Stomach (tissue), 9 donors: ENCODE measurements around the gene NMBR. TPM values are rescaled to one million over a fixed set of nuclear protein-coding genes. Genes with fewer than 3 reads are reported as not detected.
"Not testable (repeated sequence)": the region's sequence is repeated elsewhere in the genome, so short reads cannot be mapped to it uniquely, and the experiment has no call there.

Experiments
- DNase-seq, 2 donors: peaks; one replicate each; pipeline versions ENCODE4 v3.0.0 to v3.0.0-alpha.2; 2013 to 2019
- H3K27ac ChIP-seq, 5 donors: fragments of 200-600 bp in 4 of 5; sonication (generic) in 4 of 5; one replicate each; pipeline ENCODE4 v1.5.1; 2013 to 2019; ENCODE audit warnings: mild to moderate bottlenecking in 1 of 5, moderate library complexity in 1 of 5
- H3K27me3 ChIP-seq, 3 donors: fragments of 200-600 bp; sonication (generic); one replicate each; pipeline ENCODE4 v1.5.1; 2017 to 2019; ENCODE audit warnings: mixed run types in 1 of 3
- H3K36me3 ChIP-seq, 4 donors: fragments of 200-600 bp; sonication (generic); 1 replicate in 3 of 4; 2 replicates in 1 of 4; pipeline ENCODE4 v1.5.1; 2016 to 2019
- H3K4me1 ChIP-seq, 4 donors: fragments of 200-600 bp; sonication (generic); one replicate each; pipeline ENCODE4 v1.5.1; 2016 to 2019
- H3K4me3 ChIP-seq, 4 donors: fragments of 200-600 bp; sonication (generic) in 3 of 4; one replicate each; pipeline ENCODE4 v1.5.1; 2016 to 2019; ENCODE audit warnings: mild to moderate bottlenecking in 1 of 4
- H3K9me3 ChIP-seq, 4 donors: fragments of 200-600 bp; sonication (generic); one replicate each; pipeline ENCODE4 v1.5.1; 2016 to 2019
- CTCF ChIP-seq, 7 experiments: fragments of 450-650 bp in 4 of 7; fragments of 200-600 bp in 3 of 7; sonication (generic) in 3 of 7; IDR thresholded peaks; one replicate each; pipeline ENCODE4 v1.5.1; 2016 to 2019; ENCODE audit warnings: antibody characterized with exemption in 7 of 7, control low read depth in 2 of 7, mild to moderate bottlenecking in 1 of 7
- EP300 ChIP-seq: sonication (generic); formaldehyde crosslinking; IDR thresholded peaks from one replicate; pipeline ENCODE4 v1.6.1; 2017; ENCODE audit warnings: antibody characterized with exemption
- POLR2A ChIP-seq, 4 donors: fragments of 450-650 bp; IDR thresholded peaks; one replicate each; pipeline ENCODE4 v1.6.1; 2016; ENCODE audit warnings: antibody characterized with exemption in 4 of 4, control low read depth in 2 of 4, mild to moderate bottlenecking in 1 of 4, moderate library complexity in 1 of 4
- POLR2AphosphoS5 ChIP-seq, 3 donors: sonication (generic); formaldehyde crosslinking; IDR thresholded peaks; one replicate each; pipeline ENCODE4 v1.6.1; 2016; ENCODE audit warnings: antibody characterized with exemption in 3 of 3
- WGBS, 5 donors: extraction: QIAGEN DNeasy Blood & Tissue Kit in 3 of 5; methylation state at CpG; one replicate each; pipeline versions ENCODE4 v1.1.5 to v1.1.7; 2013 to 2018; 5-methylcytosine and 5-hydroxymethylcytosine counted together
- intact Hi-C: fragments of 100-400 bp; cut with DNase I; formaldehyde crosslinking; loops from one replicate; pipeline ENCODE4 v1.15.1; 2023; ENCODE audit warnings: low total_unique reads
- polyA plus RNA-seq, 3 donors: library from polyadenylated mRNA; stranded (reverse); fragments of 200-250 nt; gene quantifications; one replicate each; pipeline ENCODE4 v1.2.3, GENCODE V29; 2013
- total RNA-seq, 5 donors: library from RNA; depleted of rRNA; stranded (reverse); fragments of >200 nt; gene quantifications; one replicate each; pipeline versions ENCODE4 v1.1.0 to v1.2.3, GENCODE V29; 2014 to 2016
- donor health status: healthy with polysubstance abuse.
- donor health status: Bipolar disorder and iron deficiency.
- donor health status: healthy.

The NMBR gene
- total and polyA plus RNA-seq, 8 donors = 0.73 TPM; not detected in 7

- H3K27ac ChIP-seq = no peak overlapping the region
- H3K4me1 ChIP-seq = no peaks in the 10 kb centered on the region
- intact Hi-C loops = no loop called here
- no peaks in the 10 kb centered on the region for H3K27me3 ChIP-seq
- no peak for DNase-seq
- WGBS, 5 donors = 64 to 81% (median 76%) methylated on average over 1 of the region's 1 CpG
- TF ChIP-seq CTCF (IDR thresholded peaks at IDR 0.05) (no peak), POLR2A (IDR thresholded peaks at IDR 0.05) (no peak), EP300 (no peak), POLR2AphosphoS5 (IDR thresholded peaks at IDR 0.05) (no peak)
- peaks cover 0 to 8% (median 0%) of the 10 kb centered on the region in 4 donors for H3K9me3 ChIP-seq
- H3K4me3 ChIP-seq = no peak overlapping the region
- H3K36me3 ChIP-seq = no peaks in the 10 kb centered on the region
Measured at GRCh38 chr6:142074516-142074915, 72.4 kb downstream of the NMBR start.

- H3K9me3 ChIP-seq = peaks cover 0 to 8% (median 0%) of the 10 kb centered on the region in 4 donors
- DNase-seq = no peak
- H3K4me3 ChIP-seq = no peak overlapping the region
- 53 to 89% (median 77%) methylated on average over 3 of the region's 3 CpGs for WGBS, 5 donors
- no peak overlapping the region for H3K27ac ChIP-seq
- H3K27me3 ChIP-seq = no peaks in the 10 kb centered on the region
- no peaks in the 10 kb centered on the region for H3K4me1 ChIP-seq
- H3K36me3 ChIP-seq = no peaks in the 10 kb centered on the region
- intact Hi-C loops = no loop called here
- TF ChIP-seq POLR2A (IDR thresholded peaks at IDR 0.05) (no peak), CTCF (IDR thresholded peaks at IDR 0.05) (no peak)
Measured at GRCh38 chr6:142071981-142072380, 74.9 kb downstream of the NMBR start.

GRCh38 chr6:142068416-142068815 is 78.5 kb downstream of the NMBR start:
- no peak for TF ChIP-seq EP300
- no peak for TF ChIP-seq CTCF (IDR thresholded peaks at IDR 0.05)
- TF ChIP-seq POLR2A (IDR thresholded peaks at IDR 0.05) = no peak
- no peak for TF ChIP-seq POLR2AphosphoS5 (IDR thresholded peaks at IDR 0.05)
- Histone ChIP-seq H3K9me3 (peaks cover 0 to 8% (median 0%) of the 10 kb centered on the region in 4 donors), H3K4me3 (no peak overlapping the region), H3K27me3 (no peaks in the 10 kb centered on the region), H3K27ac (no peak overlapping the region), H3K4me1 (no peaks in the 10 kb centered on the region), H3K36me3 (no peaks in the 10 kb centered on the region)
- intact Hi-C loops = no loop called here
- DNase-seq = no peak

- H3K4me3 ChIP-seq, H3K27me3 ChIP-seq, H3K36me3 ChIP-seq, H3K4me1 ChIP-seq, H3K9me3 ChIP-seq, H3K27ac ChIP-seq, intact Hi-C loops, DNase-seq: not testable (repeated sequence)
- 80 to 88% (median 86%) methylated on average over 4 of the region's 4 CpGs for WGBS, 5 donors
Measured at GRCh38 chr6:142062861-142063260, 84.1 kb downstream of the NMBR start.

GRCh38 chr6:142058551-142059290 is 88.2 kb downstream of the NMBR start:
- WGBS, 5 donors = 79 to 88% (median 86%) methylated on average over 3 of the region's 3 CpGs
- peaks cover 0 to 6% (median 0%) of the 10 kb centered on the region in 4 donors for H3K4me1 ChIP-seq
- no peak overlapping the region for H3K27ac ChIP-seq
- DNase-seq = no peak
- TF ChIP-seq CTCF (IDR thresholded peaks at IDR 0.05) = no peak
- TF ChIP-seq EP300 = no peak
- no peaks in the 10 kb centered on the region for H3K27me3 ChIP-seq
- H3K9me3 ChIP-seq = no peaks in the 10 kb centered on the region
- intact Hi-C loops = no loop called here
- H3K36me3 ChIP-seq = no peaks in the 10 kb centered on the region
- no peak overlapping the region for H3K4me3 ChIP-seq
